Endometrial microvascular endothelial cells (primary cell): ENCODE results near the gene ADAMTS4. TPM values are rescaled to one million over a fixed set of nuclear protein-coding genes. Genes with fewer than 3 reads are reported as not detected.

ENCODE experiments used
- total RNA-seq: library from RNA; depleted of rRNA; stranded (reverse); fragments of >200 nt; gene quantifications from one replicate; pipeline ENCODE4 v1.2.3, GENCODE V29; 2015; ENCODE audit errors: inconsistent ontology term

Gene ADAMTS4
- total RNA-seq, 1 donor from 2014 or later = 17.7 TPM

Other genes with a start within 250 kb of the ADAMTS4 start
- gene ITLN2, start 244.2 kb downstream of the ADAMTS4 start, total RNA-seq = not detected
- 84.0 TPM for gene F11R, start 177.9 kb downstream of the ADAMTS4 start, total RNA-seq
- not detected for gene TSTD1, start 160.1 kb downstream of the ADAMTS4 start, total RNA-seq
- 119 TPM for gene USF1, start 153.1 kb downstream of the ADAMTS4 start, total RNA-seq
- gene ARHGAP30, start 129.2 kb downstream of the ADAMTS4 start, total RNA-seq = not detected
- gene NECTIN4, start 109.5 kb downstream of the ADAMTS4 start, total RNA-seq = not detected
- 0.46 TPM for gene KLHDC9, start 100.7 kb downstream of the ADAMTS4 start, total RNA-seq
- gene PFDN2, start 81.0 kb downstream of the ADAMTS4 start, total RNA-seq = 49.2 TPM
- 31.9 TPM for gene NIT1, start 80.9 kb downstream of the ADAMTS4 start, total RNA-seq
- gene DEDD, start 66.4 kb downstream of the ADAMTS4 start, total RNA-seq = 28.3 TPM
- 74.1 TPM for gene UFC1, start 45.1 kb downstream of the ADAMTS4 start, total RNA-seq
- gene USP21, start 39.6 kb downstream of the ADAMTS4 start, total RNA-seq = 11.8 TPM
- gene PPOX, start 32.6 kb downstream of the ADAMTS4 start, total RNA-seq = 19.2 TPM
- gene B4GALT3, start 21.5 kb downstream of the ADAMTS4 start, total RNA-seq = 46.3 TPM
- 161 TPM for gene NDUFS2, start 3.3 kb upstream of the ADAMTS4 start, total RNA-seq
- not detected for gene FCER1G, start 16.2 kb upstream of the ADAMTS4 start, total RNA-seq
- gene APOA2, start 24.6 kb upstream of the ADAMTS4 start, total RNA-seq = not detected
- 24.8 TPM for gene TOMM40L, start 27.0 kb upstream of the ADAMTS4 start, total RNA-seq
- not detected for gene NR1I3, start 39.1 kb upstream of the ADAMTS4 start, total RNA-seq
- gene PCP4L1, start 59.7 kb upstream of the ADAMTS4 start, total RNA-seq = not detected
- gene MPZ, start 110.9 kb upstream of the ADAMTS4 start, total RNA-seq = 0.93 TPM
- 71.5 TPM for gene SDHC, start 115.3 kb upstream of the ADAMTS4 start, total RNA-seq
- not detected for gene CFAP126, start 168.8 kb upstream of the ADAMTS4 start, total RNA-seq